ENCODE data around the gene GOLGA6L2. TPM values are rescaled to one million over a fixed set of nuclear protein-coding genes. Genes with fewer than 3 reads are reported as not detected.

GOLGA6L2 gene, protein sequence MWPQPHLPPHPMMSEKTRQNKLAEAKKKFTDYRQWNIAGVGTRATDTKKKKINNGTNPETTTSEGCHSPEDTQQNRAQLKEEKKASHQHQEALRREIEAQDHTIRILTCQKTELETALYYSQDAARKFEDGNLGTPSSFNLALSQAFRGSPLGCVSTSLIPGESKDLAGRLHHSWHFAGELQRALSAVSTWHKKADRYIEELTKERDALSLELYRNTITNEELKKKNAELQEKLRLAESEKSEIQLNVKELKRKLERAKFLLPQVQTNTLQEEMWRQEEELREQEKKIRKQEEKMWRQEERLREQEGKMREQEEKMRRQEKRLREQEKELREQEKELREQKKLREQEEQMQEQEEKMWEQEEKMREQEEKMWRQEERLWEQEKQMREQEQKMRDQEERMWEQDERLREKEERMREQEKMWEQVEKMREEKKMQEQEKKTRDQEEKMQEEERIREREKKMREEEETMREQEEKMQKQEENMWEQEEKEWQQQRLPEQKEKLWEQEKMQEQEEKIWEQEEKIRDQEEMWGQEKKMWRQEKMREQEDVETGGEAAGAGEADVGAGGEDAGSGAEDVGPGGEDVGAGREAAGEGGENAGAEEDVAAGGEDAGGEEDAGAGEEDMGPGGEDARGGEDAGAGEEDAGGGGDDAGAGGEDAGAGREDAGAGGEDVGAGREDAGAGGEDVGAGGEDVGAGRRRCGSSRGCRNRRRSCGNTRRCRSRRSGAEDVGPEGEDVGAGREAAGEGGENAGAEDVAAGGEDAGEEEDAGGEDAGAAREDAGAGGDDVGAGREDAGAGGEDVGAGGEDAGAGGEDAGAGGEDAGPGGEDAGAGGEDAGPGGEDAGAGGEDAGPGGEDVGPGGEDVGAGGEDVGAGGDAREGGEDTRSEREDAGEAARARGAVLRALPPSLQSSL
- total RNA-seq, result not detected

DNA sequence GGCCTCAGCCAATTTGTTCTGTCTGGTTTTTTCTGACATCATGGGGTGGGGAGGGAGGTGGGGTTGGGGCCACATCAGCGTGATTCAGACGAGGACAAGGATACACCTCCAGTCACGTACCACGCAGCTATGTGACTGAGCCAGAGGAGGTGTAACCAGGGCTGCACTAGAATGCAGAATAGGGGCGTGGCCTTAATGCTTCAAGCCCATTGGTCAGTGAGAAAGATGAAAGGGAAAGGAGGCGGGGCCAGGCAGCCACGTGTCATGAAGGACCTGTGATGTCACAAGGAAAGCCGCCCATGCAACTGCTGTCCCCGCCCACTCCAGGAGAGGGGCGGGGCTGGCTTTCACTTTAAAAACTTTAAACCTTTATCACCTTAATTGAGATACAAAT, at the start of gene GOLGA6L2:
Gene GOLGA6L2 (minus strand): TSS at position 137 of the 394 bp plus-strand sequence. CDS start 62 bp downstream, at position 75.
- DNase-seq (ENCODE audit: low spot score), result no peak
- Mint-ChIP-seq H3K4me1 (ENCODE audit: low read depth in 2 of 2) (no peaks in the 10 kb centered on the region), H3K36me3 (no peaks in the 10 kb centered on the region), H3K27me3 (no peaks in the 10 kb centered on the region), H3K9me3 (no peaks in the 10 kb centered on the region), H3K27ac (no peak within 1 kb of the TSS), H3K4me3 (no peak within 1 kb of the TSS)
- no peak for ATAC-seq

GRCh38 chr15:23484870-23485269, 37.8 kb upstream of the GOLGA6L2 start:
- no peak overlapping the region for H3K27ac Mint-ChIP-seq
- no peaks in the 10 kb centered on the region for H3K9me3 Mint-ChIP-seq
- no peaks in the 10 kb centered on the region for H3K4me1 Mint-ChIP-seq (ENCODE audit: low read depth in 2 of 2)
- DNase-seq (ENCODE audit: low spot score), result no peak
- peaks cover 0 to 2% of the 10 kb centered on the region in 2 donors for H3K27me3 Mint-ChIP-seq
- no peak overlapping the region for H3K4me3 Mint-ChIP-seq
- ATAC-seq, result no peak
- H3K36me3 Mint-ChIP-seq, result no peaks in the 10 kb centered on the region

DNA sequence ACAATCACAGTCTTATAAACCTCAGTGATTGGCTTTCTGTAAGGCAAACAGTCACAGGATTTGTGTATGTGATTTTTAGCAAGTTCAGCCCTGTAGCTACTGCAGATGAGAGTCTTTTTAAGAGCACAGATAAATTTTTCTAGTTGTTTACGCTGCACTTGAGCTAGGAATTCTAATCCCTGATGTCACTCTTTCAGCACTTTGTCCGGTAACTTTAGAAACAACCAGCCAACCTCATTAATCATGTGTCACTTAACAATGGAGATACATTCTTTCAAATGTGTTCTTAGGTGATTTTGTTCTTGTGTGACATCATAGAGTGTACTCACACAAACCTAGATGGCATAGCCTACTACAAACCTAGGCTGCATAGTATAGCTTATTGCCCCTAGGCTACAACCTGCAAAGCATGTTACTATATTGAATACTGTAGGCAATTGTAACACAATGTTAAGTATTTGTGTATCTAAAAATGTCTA, 36.8 kb upstream of the GOLGA6L2 start:
- H3K4me1 Mint-ChIP-seq (ENCODE audit: low read depth in 2 of 2), result no peaks in the 10 kb centered on the region
- no peak for ATAC-seq
- peaks cover 0 to 2% of the 10 kb centered on the region in 2 donors for H3K27me3 Mint-ChIP-seq
- no peak overlapping the region for H3K27ac Mint-ChIP-seq
- H3K36me3 Mint-ChIP-seq, result no peaks in the 10 kb centered on the region
- no peak for DNase-seq (ENCODE audit: low spot score)
- no peak overlapping the region for H3K4me3 Mint-ChIP-seq
- no peaks in the 10 kb centered on the region for H3K9me3 Mint-ChIP-seq

DNA sequence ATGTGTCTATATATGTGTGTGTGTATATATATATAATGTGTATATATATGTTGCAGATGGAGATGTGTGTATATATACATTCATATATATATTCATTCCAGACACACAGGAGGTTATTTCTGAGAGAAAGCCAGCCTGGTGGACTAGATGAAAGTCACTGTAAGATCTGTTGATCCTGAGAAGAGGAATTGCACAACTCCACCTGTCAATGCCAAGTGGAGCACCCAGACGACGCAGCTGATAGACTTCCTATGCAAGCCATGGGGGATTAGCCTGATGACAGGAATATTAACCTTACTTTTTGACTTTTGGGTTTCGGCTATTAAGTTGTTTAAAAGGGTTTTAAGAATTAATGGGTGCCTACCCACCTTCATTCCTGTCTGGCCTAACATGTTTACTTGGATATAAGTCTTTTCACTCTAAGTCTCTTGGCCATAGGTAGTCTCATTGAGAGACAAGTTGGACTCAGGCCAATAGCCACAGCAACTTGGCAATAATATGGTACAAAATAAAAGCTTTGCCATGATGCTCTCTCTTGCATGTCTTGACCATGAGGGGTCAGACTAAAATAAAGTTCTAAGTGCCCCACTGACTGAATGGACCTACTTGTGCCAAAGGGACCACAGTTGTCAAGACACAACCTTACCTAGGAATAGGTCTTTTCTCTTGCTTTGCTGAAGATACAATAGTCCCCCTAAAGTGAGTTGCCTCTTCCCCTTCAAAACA, 35.9 kb upstream of the GOLGA6L2 start:
- DNase-seq (ENCODE audit: low spot score) (no peak), ATAC-seq (no peak)
- H3K4me3 Mint-ChIP-seq, result no peak overlapping the region
- H3K36me3 Mint-ChIP-seq, result no peaks in the 10 kb centered on the region
- peaks cover 0 to 2% of the 10 kb centered on the region in 2 donors for H3K27me3 Mint-ChIP-seq
- no peaks in the 10 kb centered on the region for H3K9me3 Mint-ChIP-seq
- no peaks in the 10 kb centered on the region for H3K4me1 Mint-ChIP-seq (ENCODE audit: low read depth in 2 of 2)
- no peak overlapping the region for H3K27ac Mint-ChIP-seq

GRCh38 chr15:23482228-23482627, 35.2 kb upstream of the GOLGA6L2 start:
- Mint-ChIP-seq H3K9me3 (no peaks in the 10 kb centered on the region), H3K4me3 (no peak overlapping the region), H3K36me3 (no peaks in the 10 kb centered on the region), H3K27ac (no peak overlapping the region), H3K4me1 (ENCODE audit: low read depth in 2 of 2) (no peaks in the 10 kb centered on the region), H3K27me3 (peaks cover 0 to 2% of the 10 kb centered on the region in 2 donors)
- DNase-seq (ENCODE audit: low spot score) (no peak), ATAC-seq (no peak)

DNA sequence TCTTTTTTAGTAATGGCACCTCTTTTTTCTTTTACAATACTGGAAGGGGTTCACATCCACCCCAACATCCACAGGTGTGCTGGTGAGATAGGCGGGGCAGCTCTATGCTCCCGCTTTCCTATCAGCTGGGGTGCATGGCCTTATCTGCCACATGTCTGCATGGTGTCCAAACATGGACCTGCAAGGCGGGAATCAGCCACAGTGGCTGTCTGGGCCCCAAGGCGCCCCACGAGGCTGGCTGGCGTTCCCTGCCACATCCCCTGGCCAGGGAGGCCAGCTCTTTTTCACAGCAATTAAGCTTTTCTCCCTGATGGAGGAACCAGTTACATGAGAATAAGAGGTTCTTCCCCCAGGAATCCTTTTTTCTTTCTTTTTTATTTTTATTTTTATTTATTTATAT, 30.9 kb upstream of the GOLGA6L2 start:
- Mint-ChIP-seq H3K27me3 (no peaks in the 10 kb centered on the region), H3K36me3 (no peaks in the 10 kb centered on the region), H3K4me3 (no peak overlapping the region), H3K9me3 (no peaks in the 10 kb centered on the region), H3K27ac (no peak overlapping the region), H3K4me1 (ENCODE audit: low read depth in 2 of 2) (no peaks in the 10 kb centered on the region)
- DNase-seq (ENCODE audit: low spot score) (no peak), ATAC-seq (no peak)

- H3K36me3 Mint-ChIP-seq, result no peaks in the 10 kb centered on the region
- ATAC-seq (no peak), DNase-seq (ENCODE audit: low spot score) (no peak)
- H3K27me3 Mint-ChIP-seq, result no peaks in the 10 kb centered on the region
- H3K9me3 Mint-ChIP-seq, result no peaks in the 10 kb centered on the region
- H3K4me3 Mint-ChIP-seq, result no peak overlapping the region
- no peak overlapping the region for H3K27ac Mint-ChIP-seq
- H3K4me1 Mint-ChIP-seq (ENCODE audit: low read depth in 2 of 2), result no peaks in the 10 kb centered on the region
Measured at GRCh38 chr15:23472678-23473077, 25.6 kb upstream of the GOLGA6L2 start.

- Mint-ChIP-seq H3K4me1 (ENCODE audit: low read depth in 2 of 2) (no peaks in the 10 kb centered on the region), H3K27ac (no peak overlapping the region), H3K4me3 (no peak overlapping the region), H3K9me3 (no peaks in the 10 kb centered on the region), H3K27me3 (no peaks in the 10 kb centered on the region), H3K36me3 (no peaks in the 10 kb centered on the region)
- no peak for ATAC-seq
- no peak for DNase-seq (ENCODE audit: low spot score)
Measured at GRCh38 chr15:23472033-23472432, 25.0 kb upstream of the GOLGA6L2 start.

- H3K27ac Mint-ChIP-seq, result no peak overlapping the region
- ATAC-seq (no peak), DNase-seq (ENCODE audit: low spot score) (no peak)
- H3K4me1 Mint-ChIP-seq (ENCODE audit: low read depth in 2 of 2), result no peaks in the 10 kb centered on the region
- H3K36me3 Mint-ChIP-seq, result no peaks in the 10 kb centered on the region
- peaks cover 0 to 5% of the 10 kb centered on the region in 2 donors for H3K27me3 Mint-ChIP-seq
- H3K4me3 Mint-ChIP-seq, result no peak overlapping the region
- H3K9me3 Mint-ChIP-seq, result no peaks in the 10 kb centered on the region
Measured at GRCh38 chr15:23467110-23467600, 20.1 kb upstream of the GOLGA6L2 start.

- no peak overlapping the region for H3K27ac Mint-ChIP-seq
- no peaks in the 10 kb centered on the region for H3K4me1 Mint-ChIP-seq (ENCODE audit: low read depth in 2 of 2)
- H3K27me3 Mint-ChIP-seq, result peaks cover 2 to 8% of the 10 kb centered on the region in 2 donors
- ATAC-seq, result no peak
- no peaks in the 10 kb centered on the region for H3K9me3 Mint-ChIP-seq
- no peaks in the 10 kb centered on the region for H3K36me3 Mint-ChIP-seq
- no peak overlapping the region for H3K4me3 Mint-ChIP-seq
- no peak for DNase-seq (ENCODE audit: low spot score)
Measured at GRCh38 chr15:23457890-23458289, 10.8 kb upstream of the GOLGA6L2 start.

GRCh38 chr15:23446215-23447106, 582 bp downstream of the GOLGA6L2 start:
- H3K4me1 Mint-ChIP-seq (ENCODE audit: low read depth in 2 of 2), result no peaks in the 10 kb centered on the region
- no peaks in the 10 kb centered on the region for H3K27me3 Mint-ChIP-seq
- no peak overlapping the region for H3K27ac Mint-ChIP-seq
- DNase-seq (ENCODE audit: low spot score) (no peak), ATAC-seq (no peak)
- no peak overlapping the region for H3K4me3 Mint-ChIP-seq
- no peaks in the 10 kb centered on the region for H3K36me3 Mint-ChIP-seq
- H3K9me3 Mint-ChIP-seq, result no peaks in the 10 kb centered on the region

GRCh38 chr15:23444269-23444668, 2.8 kb downstream of the GOLGA6L2 start:
- no peaks in the 10 kb centered on the region for H3K27me3 Mint-ChIP-seq

DNA sequence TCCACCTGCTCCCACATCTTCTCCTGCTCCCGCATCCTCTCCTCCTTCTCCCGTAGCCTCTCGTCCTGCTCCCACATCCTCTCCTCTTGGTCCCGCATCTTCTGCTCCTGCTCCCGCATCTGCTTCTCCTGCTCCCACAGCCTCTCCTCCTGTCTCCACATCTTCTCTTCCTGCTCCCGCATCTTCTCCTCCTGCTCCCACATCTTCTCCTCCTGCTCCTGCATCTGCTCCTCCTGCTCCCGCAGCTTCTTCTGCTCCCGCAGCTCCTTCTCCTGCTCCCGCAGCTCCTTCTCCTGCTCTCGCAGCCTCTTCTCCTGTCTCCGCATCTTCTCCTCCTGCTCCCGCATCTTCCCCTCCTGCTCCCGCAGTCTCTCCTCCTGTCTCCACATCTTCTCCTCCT, 5.8 kb downstream of the GOLGA6L2 start:
- H3K4me1 Mint-ChIP-seq (ENCODE audit: low read depth in 2 of 2), result no peaks in the 10 kb centered on the region
- DNase-seq (ENCODE audit: low spot score) (no peak), ATAC-seq (no peak)
- H3K4me3 Mint-ChIP-seq, result no peak overlapping the region
- no peaks in the 10 kb centered on the region for H3K9me3 Mint-ChIP-seq
- H3K36me3 Mint-ChIP-seq, result no peaks in the 10 kb centered on the region
- no peak overlapping the region for H3K27ac Mint-ChIP-seq
- H3K27me3 Mint-ChIP-seq, result no peaks in the 10 kb centered on the region

More at GRCh38 chr15:23444269-23444668, 2.8 kb downstream of the GOLGA6L2 start:
- DNase-seq (ENCODE audit: low spot score) (no peak), ATAC-seq (no peak)
- H3K27ac Mint-ChIP-seq, result no peak overlapping the region
- no peaks in the 10 kb centered on the region for H3K9me3 Mint-ChIP-seq
- H3K36me3 Mint-ChIP-seq, result no peaks in the 10 kb centered on the region
- no peak overlapping the region for H3K4me3 Mint-ChIP-seq
- no peaks in the 10 kb centered on the region for H3K4me1 Mint-ChIP-seq (ENCODE audit: low read depth in 2 of 2)

Data from natural killer cell treated with Interleukin-12 subunit alpha and Interleukin-12 subunit beta and Interleukin-15 and Interleukin-18, amount 100 ng/mL, for 72 hours (primary cell).